ENCODE data around the gene FAM3C.

FAM3C gene

DNA sequence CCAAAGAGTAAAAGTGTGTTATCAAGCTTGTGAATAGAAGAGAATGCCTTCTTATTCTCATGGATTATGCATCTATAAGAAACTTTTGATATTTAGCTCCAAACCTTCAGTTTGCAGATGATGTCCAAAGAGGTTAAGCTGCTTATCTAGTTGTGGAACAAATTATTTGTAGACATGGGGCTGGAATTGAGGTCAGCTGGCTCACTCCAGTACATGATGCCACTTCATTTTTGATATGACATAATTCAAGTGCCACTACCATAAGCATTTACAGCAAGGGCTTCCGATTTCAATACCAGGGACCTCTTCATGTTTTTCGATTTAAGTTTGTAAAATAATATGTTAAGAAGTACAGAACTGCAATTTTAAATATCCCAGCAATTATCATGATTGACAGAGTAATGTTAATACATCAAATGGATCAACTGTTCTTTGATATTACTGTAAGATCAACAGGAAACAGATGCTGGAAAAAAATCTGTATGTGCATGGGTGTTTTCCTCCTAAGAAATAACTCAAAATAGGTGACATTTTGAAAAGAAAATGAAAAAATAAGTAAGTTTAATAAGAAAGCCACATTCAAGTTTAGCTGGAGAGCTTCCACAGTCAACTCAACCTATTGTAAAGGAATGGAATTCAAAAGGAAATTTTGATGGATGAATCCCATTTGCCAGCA lies 12.7 kb downstream of the FAM3C start:
- Histone ChIP-seq H3K27ac (replicated peaks) (no peak overlapping the region), H3K4me3 (replicated peaks; ENCODE audit: insufficient read depth, low read length) (no peak overlapping the region), H3K27me3 (ENCODE audit: insufficient read depth, poor library complexity, severe bottlenecking) (no peaks in the 10 kb centered on the region)
- TF ChIP-seq POLR2AphosphoS5 (IDR thresholded peaks at IDR 0.05; ENCODE audit: low read depth) (no peak), GABPA (IDR thresholded peaks at IDR 0.05; ENCODE audit: low read depth) (no peak), SPI1 (IDR thresholded peaks at IDR 0.05; ENCODE audit: borderline replicate concordance, low read depth) (no peak)
- TF ChIP-seq, protein P1, sequence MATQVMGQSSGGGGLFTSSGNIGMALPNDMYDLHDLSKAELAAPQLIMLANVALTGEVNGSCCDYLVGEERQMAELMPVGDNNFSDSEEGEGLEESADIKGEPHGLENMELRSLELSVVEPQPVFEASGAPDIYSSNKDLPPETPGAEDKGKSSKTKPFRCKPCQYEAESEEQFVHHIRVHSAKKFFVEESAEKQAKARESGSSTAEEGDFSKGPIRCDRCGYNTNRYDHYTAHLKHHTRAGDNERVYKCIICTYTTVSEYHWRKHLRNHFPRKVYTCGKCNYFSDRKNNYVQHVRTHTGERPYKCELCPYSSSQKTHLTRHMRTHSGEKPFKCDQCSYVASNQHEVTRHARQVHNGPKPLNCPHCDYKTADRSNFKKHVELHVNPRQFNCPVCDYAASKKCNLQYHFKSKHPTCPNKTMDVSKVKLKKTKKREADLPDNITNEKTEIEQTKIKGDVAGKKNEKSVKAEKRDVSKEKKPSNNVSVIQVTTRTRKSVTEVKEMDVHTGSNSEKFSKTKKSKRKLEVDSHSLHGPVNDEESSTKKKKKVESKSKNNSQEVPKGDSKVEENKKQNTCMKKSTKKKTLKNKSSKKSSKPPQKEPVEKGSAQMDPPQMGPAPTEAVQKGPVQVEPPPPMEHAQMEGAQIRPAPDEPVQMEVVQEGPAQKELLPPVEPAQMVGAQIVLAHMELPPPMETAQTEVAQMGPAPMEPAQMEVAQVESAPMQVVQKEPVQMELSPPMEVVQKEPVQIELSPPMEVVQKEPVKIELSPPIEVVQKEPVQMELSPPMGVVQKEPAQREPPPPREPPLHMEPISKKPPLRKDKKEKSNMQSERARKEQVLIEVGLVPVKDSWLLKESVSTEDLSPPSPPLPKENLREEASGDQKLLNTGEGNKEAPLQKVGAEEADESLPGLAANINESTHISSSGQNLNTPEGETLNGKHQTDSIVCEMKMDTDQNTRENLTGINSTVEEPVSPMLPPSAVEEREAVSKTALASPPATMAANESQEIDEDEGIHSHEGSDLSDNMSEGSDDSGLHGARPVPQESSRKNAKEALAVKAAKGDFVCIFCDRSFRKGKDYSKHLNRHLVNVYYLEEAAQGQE (IDR thresholded peaks at IDR 0.05; ENCODE audit: insufficient replicate concordance, low read depth) = no peak
- TF ChIP-seq, protein P2, sequence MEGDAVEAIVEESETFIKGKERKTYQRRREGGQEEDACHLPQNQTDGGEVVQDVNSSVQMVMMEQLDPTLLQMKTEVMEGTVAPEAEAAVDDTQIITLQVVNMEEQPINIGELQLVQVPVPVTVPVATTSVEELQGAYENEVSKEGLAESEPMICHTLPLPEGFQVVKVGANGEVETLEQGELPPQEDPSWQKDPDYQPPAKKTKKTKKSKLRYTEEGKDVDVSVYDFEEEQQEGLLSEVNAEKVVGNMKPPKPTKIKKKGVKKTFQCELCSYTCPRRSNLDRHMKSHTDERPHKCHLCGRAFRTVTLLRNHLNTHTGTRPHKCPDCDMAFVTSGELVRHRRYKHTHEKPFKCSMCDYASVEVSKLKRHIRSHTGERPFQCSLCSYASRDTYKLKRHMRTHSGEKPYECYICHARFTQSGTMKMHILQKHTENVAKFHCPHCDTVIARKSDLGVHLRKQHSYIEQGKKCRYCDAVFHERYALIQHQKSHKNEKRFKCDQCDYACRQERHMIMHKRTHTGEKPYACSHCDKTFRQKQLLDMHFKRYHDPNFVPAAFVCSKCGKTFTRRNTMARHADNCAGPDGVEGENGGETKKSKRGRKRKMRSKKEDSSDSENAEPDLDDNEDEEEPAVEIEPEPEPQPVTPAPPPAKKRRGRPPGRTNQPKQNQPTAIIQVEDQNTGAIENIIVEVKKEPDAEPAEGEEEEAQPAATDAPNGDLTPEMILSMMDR (IDR thresholded peaks at IDR 0.05; ENCODE audit: insufficient read depth, low read length) = no peak
- no peak for DNase-seq (ENCODE audit: low read depth in 1 of 2, low spot score in 1 of 2)

DNA sequence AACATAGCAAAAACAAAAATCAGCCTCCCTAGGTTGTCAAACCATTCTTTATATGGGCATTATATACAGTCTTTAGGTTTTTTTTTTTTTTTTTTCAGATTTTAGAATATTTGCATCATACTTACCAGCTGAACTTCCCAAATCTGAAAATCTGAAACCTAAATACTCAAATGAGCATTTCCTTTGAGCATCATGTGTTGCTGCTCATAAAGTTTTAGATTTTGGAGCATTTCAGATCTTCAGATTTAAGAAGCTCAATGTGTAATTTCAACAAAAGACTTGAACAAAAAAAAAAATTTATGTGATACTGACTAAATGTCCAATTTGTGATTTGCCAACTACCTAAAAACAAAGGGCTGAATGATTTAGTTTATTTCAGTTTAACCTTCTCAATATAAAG lies 13.6 kb downstream of the FAM3C start:
- Histone ChIP-seq H3K4me3 (replicated peaks; ENCODE audit: insufficient read depth, low read length) (no peak overlapping the region), H3K27me3 (ENCODE audit: insufficient read depth, poor library complexity, severe bottlenecking) (no peaks in the 10 kb centered on the region), H3K27ac (replicated peaks) (no peak overlapping the region)
- DNase-seq (ENCODE audit: low read depth in 1 of 2, low spot score in 1 of 2) = no peak
- TF ChIP-seq, protein P1 (IDR thresholded peaks at IDR 0.05; ENCODE audit: insufficient replicate concordance, low read depth) = no peak
- no peak for TF ChIP-seq POLR2AphosphoS5 (IDR thresholded peaks at IDR 0.05; ENCODE audit: low read depth)
- TF ChIP-seq SPI1 (IDR thresholded peaks at IDR 0.05; ENCODE audit: borderline replicate concordance, low read depth) = no peak
- TF ChIP-seq, protein P2 (IDR thresholded peaks at IDR 0.05; ENCODE audit: insufficient read depth, low read length) = no peak
- TF ChIP-seq GABPA (IDR thresholded peaks at IDR 0.05; ENCODE audit: low read depth) = no peak

DNA sequence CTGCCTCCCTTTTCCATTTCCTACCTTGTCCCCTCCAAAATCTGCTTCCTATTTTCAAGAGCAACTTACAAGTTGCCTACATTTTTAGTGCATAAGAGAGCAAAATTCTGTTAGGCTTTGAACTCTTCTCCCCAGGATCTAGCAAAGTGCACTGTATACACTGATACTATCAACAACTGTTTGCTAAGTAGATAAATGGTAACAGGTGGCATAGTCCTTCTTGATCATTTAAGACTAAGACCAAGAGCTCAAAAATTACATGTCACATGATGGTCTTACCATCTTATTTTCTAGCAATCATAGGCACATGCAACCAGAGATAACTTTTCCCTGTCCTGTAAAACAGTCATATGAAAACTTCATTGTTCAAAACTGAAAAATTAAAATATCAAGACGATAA lies 16.2 kb downstream of the FAM3C start:
- no peak for DNase-seq (ENCODE audit: low read depth in 1 of 2, low spot score in 1 of 2)
- TF ChIP-seq SPI1 (IDR thresholded peaks at IDR 0.05; ENCODE audit: borderline replicate concordance, low read depth) = no peak
- TF ChIP-seq, protein P1 (IDR thresholded peaks at IDR 0.05; ENCODE audit: insufficient replicate concordance, low read depth) = no peak
- no peak for TF ChIP-seq GABPA (IDR thresholded peaks at IDR 0.05; ENCODE audit: low read depth)
- TF ChIP-seq, protein P2 (IDR thresholded peaks at IDR 0.05; ENCODE audit: insufficient read depth, low read length) = no peak
- TF ChIP-seq POLR2AphosphoS5 (IDR thresholded peaks at IDR 0.05; ENCODE audit: low read depth) = no peak
- Histone ChIP-seq H3K27me3 (ENCODE audit: insufficient read depth, poor library complexity, severe bottlenecking) (no peaks in the 10 kb centered on the region), H3K27ac (replicated peaks) (no peak overlapping the region), H3K4me3 (replicated peaks; ENCODE audit: insufficient read depth, low read length) (no peak overlapping the region)
